Middle frontal gyrus (tissue), 1 donor: ENCODE measurements around the gene TBC1D32.
"Not testable (repeated sequence)": the region's sequence is repeated elsewhere in the genome, so short reads cannot be mapped to it uniquely, and the experiment has no call there.

ENCODE experiments used
- DNase-seq: peaks from one replicate; pipeline ENCODE4 v3.0.0-alpha.2; 2015; ENCODE audit warnings: low spot score; ENCODE audit errors: extremely low spot score

Gene TBC1D32

GRCh38 chr6:121124600-121124999 lies 209.7 kb downstream of the TBC1D32 start:
- DNase-seq = no peak

- DNase-seq = no peak
Measured at GRCh38 chr6:121112356-121112755, 221.9 kb downstream of the TBC1D32 start.

GRCh38 chr6:121110733-121111132 lies 223.5 kb downstream of the TBC1D32 start:
- DNase-seq = no peak

GRCh38 chr6:121106962-121107361 lies 227.3 kb downstream of the TBC1D32 start:
- DNase-seq = no peak

GRCh38 chr6:121105461-121105860 lies 228.8 kb downstream of the TBC1D32 start:
- no peak for DNase-seq

- no peak for DNase-seq
Measured at GRCh38 chr6:121093928-121094327, 240.4 kb downstream of the TBC1D32 start.

GRCh38 chr6:121090492-121090891 lies 243.8 kb downstream of the TBC1D32 start:
- DNase-seq = no peak

GRCh38 chr6:121086876-121087275 lies 247.4 kb downstream of the TBC1D32 start:
- no peak for DNase-seq

GRCh38 chr6:121076119-121076518 lies 258.2 kb downstream of the TBC1D32 start:
- no peak for DNase-seq

- DNase-seq = not testable (repeated sequence)
Measured at GRCh38 chr6:121068749-121069148, 265.5 kb downstream of the TBC1D32 start.

- DNase-seq = no peak
Measured at GRCh38 chr6:121067381-121067780, 266.9 kb downstream of the TBC1D32 start.

GRCh38 chr6:121064345-121064744 lies 269.9 kb downstream of the TBC1D32 start:
- no peak for DNase-seq

- no peak for DNase-seq
Measured at GRCh38 chr6:121055572-121056163, 278.6 kb downstream of the TBC1D32 start.

- DNase-seq = not testable (repeated sequence)
Measured at GRCh38 chr6:121048593-121048992, 285.7 kb downstream of the TBC1D32 start.

GRCh38 chr6:121044905-121045304 lies 289.4 kb downstream of the TBC1D32 start:
- DNase-seq = not testable (repeated sequence)

GRCh38 chr6:121043706-121044105 lies 290.6 kb downstream of the TBC1D32 start:
- DNase-seq = not testable (repeated sequence)

GRCh38 chr6:121043211-121043610 lies 291.1 kb downstream of the TBC1D32 start:
- not testable (repeated sequence) for DNase-seq

GRCh38 chr6:121042766-121043165 lies 291.5 kb downstream of the TBC1D32 start:
- DNase-seq = no peak

GRCh38 chr6:121040831-121041230 lies 293.4 kb downstream of the TBC1D32 start:
- DNase-seq = no peak

GRCh38 chr6:121033091-121033490 lies 301.2 kb downstream of the TBC1D32 start:
- no peak for DNase-seq

GRCh38 chr6:121032268-121033006 lies 301.8 kb downstream of the TBC1D32 start:
- no peak for DNase-seq
